OCI-LY1 (cell line): ENCODE measurements around the gene INPPL1.

ENCODE experiments used
- H2AFZ ChIP-seq: fragments of 200-600 bp; sonication (generic), shearing (Covaris generic); 2 replicates; pipeline ENCODE4 v1.6.0; 2014; ENCODE audit warnings: antibody characterized with exemption, mild to moderate bottlenecking, low read length
- H3F3A ChIP-seq: fragments of 200-600 bp; sonication (generic), shearing (Covaris generic); 2 replicates; pipeline ENCODE4 v1.6.0; 2014; ENCODE audit warnings: mild to moderate bottlenecking, antibody characterized with exemption, low read length, moderate library complexity; ENCODE audit not compliant: insufficient read depth
- H3K27ac ChIP-seq: fragments of 200-600 bp; sonication (generic); 2 replicates; pipeline ENCODE4 v1.5.1; 2014; ENCODE audit warnings: low read length, mixed run types, mild to moderate bottlenecking, low read depth; ENCODE audit not compliant: poor library complexity, severe bottlenecking
- H3K27me3 ChIP-seq: fragments of 200-600 bp; sonication (generic); 2 replicates; pipeline ENCODE4 v1.6.0; 2014; ENCODE audit warnings: antibody characterized with exemption, mild to moderate bottlenecking, low read length, moderate library complexity; ENCODE audit not compliant: insufficient read depth
- H3K36me3 ChIP-seq: fragments of 200-600 bp; sonication (generic); 2 replicates; pipeline ENCODE4 v1.6.1; 2014; ENCODE audit warnings: mild to moderate bottlenecking, antibody characterized with exemption, low read length, moderate library complexity, mixed read lengths; ENCODE audit not compliant: insufficient read depth
- H3K4me1 ChIP-seq: fragments of 200-600 bp; sonication (generic); 2 replicates; pipeline ENCODE4 v1.5.1; 2014; ENCODE audit warnings: mild to moderate bottlenecking, low read length, moderate library complexity; ENCODE audit not compliant: insufficient read depth, severe bottlenecking
- H3K4me2 ChIP-seq: fragments of 200-600 bp; sonication (generic), shearing (Covaris generic); 2 replicates; pipeline ENCODE4 v1.6.1; 2014; ENCODE audit warnings: low read length
- H3K4me3 ChIP-seq: fragments of 200-600 bp; sonication (generic); 2 replicates; pipeline ENCODE4 v1.5.1; 2014; ENCODE audit warnings: low read length, low read depth, mild to moderate bottlenecking, mixed read lengths; ENCODE audit not compliant: poor library complexity, severe bottlenecking
- H3K79me2 ChIP-seq: fragments of 200-600 bp; shearing (Covaris generic); 2 replicates; pipeline ENCODE4 v1.6.1; 2016; ENCODE audit warnings: mixed run types, low read length, mixed read lengths; ENCODE audit not compliant: insufficient read depth
- H3K9ac ChIP-seq: fragments of 200-600 bp; sonication (generic), shearing (Covaris generic); 2 replicates; pipeline ENCODE4 v1.6.1; 2014; ENCODE audit warnings: mild to moderate bottlenecking, low read length, mixed read lengths
- H3K9me2 ChIP-seq: fragments of 200-600 bp; sonication (generic), shearing (Covaris generic); 2 replicates; pipeline ENCODE4 v1.6.1; 2014; ENCODE audit warnings: low read depth, mild to moderate bottlenecking, low read length, mixed read lengths
- H3K9me3 ChIP-seq: fragments of 200-600 bp; shearing (Covaris generic); 2 replicates; pipeline ENCODE4 v1.6.1; 2014; ENCODE audit warnings: low read length, mixed read lengths
- H4K20me1 ChIP-seq: fragments of 200-600 bp; sonication (generic), shearing (Covaris generic); 2 replicates; pipeline ENCODE4 v1.6.0; 2016; ENCODE audit warnings: mild to moderate bottlenecking, low read length; ENCODE audit not compliant: insufficient read depth
- CTCF ChIP-seq: fragments of 200-600 bp; sonication (generic), shearing (Covaris generic); IDR thresholded peaks from 2 replicates; pipeline ENCODE4 v1.5.1; 2017; ENCODE audit warnings: mild to moderate bottlenecking, antibody characterized with exemption, low read length, moderate library complexity, mixed read lengths
- EZH2 ChIP-seq: fragments of 200-600 bp; sonication (generic), shearing (Covaris generic); IDR thresholded peaks from 2 replicates; pipeline ENCODE4 v1.8.0; 2017; ENCODE audit warnings: borderline replicate concordance, mixed run types, mild to moderate bottlenecking, antibody characterized with exemption, low read length, moderate library complexity, mixed read lengths

INPPL1 gene

GRCh38 chr11:72254299-72254993 lies 29.9 kb downstream of the INPPL1 start:
- Histone ChIP-seq H3K4me2 (no peak overlapping the region), H3K36me3 (no peaks in the 10 kb centered on the region; the same call in 1 of the 2 replicates), H3K79me2 (no peaks in the 10 kb centered on the region), H3K27ac (no peak overlapping the region), H3K9me2 (no peaks in the 10 kb centered on the region), H2AFZ (no peak overlapping the region), H3K4me3 (no peak overlapping the region), H3K9me3 (no peaks in the 10 kb centered on the region), H3K27me3 (no peaks in the 10 kb centered on the region; the same call in 1 of the 2 replicates), H4K20me1 (no peaks in the 10 kb centered on the region), H3K4me1 (no peaks in the 10 kb centered on the region), H3F3A (no peaks in the 10 kb centered on the region), H3K9ac (no peak overlapping the region)
- TF ChIP-seq EZH2 (no peak), CTCF (no peak)

GRCh38 chr11:72257570-72257969 lies 33.0 kb downstream of the INPPL1 start:
- TF ChIP-seq EZH2 (no peak), CTCF (no peak)
- H3K27ac ChIP-seq, result no peak overlapping the region
- H2AFZ ChIP-seq, result no peak overlapping the region
- H3K4me3 ChIP-seq, result no peak overlapping the region
- H4K20me1 ChIP-seq, result no peaks in the 10 kb centered on the region
- no peaks in the 10 kb centered on the region; the same call in 1 of the 2 replicates for H3K36me3 ChIP-seq
- no peaks in the 10 kb centered on the region; the same call in 1 of the 2 replicates for H3K27me3 ChIP-seq
- no peaks in the 10 kb centered on the region for H3F3A ChIP-seq
- H3K9me2 ChIP-seq, result no peaks in the 10 kb centered on the region
- no peaks in the 10 kb centered on the region for H3K79me2 ChIP-seq
- no peak overlapping the region for H3K9ac ChIP-seq
- no peak overlapping the region for H3K4me2 ChIP-seq
- H3K9me3 ChIP-seq, result no peaks in the 10 kb centered on the region
- H3K4me1 ChIP-seq, result no peaks in the 10 kb centered on the region

GRCh38 chr11:72259490-72259889 lies 34.9 kb downstream of the INPPL1 start:
- H3K4me1 ChIP-seq, result no peaks in the 10 kb centered on the region
- no peak overlapping the region for H3K4me3 ChIP-seq
- H3K36me3 ChIP-seq, result no peaks in the 10 kb centered on the region; the same call in 1 of the 2 replicates
- H4K20me1 ChIP-seq, result no peaks in the 10 kb centered on the region
- H3K27me3 ChIP-seq, result no peaks in the 10 kb centered on the region
- no peaks in the 10 kb centered on the region for H3K79me2 ChIP-seq
- TF ChIP-seq CTCF (no peak), EZH2 (no peak)
- no peak overlapping the region for H3K9ac ChIP-seq
- H3F3A ChIP-seq, result no peaks in the 10 kb centered on the region
- H2AFZ ChIP-seq, result no peak overlapping the region
- no peaks in the 10 kb centered on the region for H3K9me3 ChIP-seq
- no peak overlapping the region for H3K27ac ChIP-seq
- H3K4me2 ChIP-seq, result no peak overlapping the region
- H3K9me2 ChIP-seq, result no peaks in the 10 kb centered on the region
